MCF 10A (cell line): ENCODE measurements around the gene IL23R. TPM values are rescaled to one million over a fixed set of nuclear protein-coding genes. Genes with fewer than 3 reads are reported as not detected.

Source experiments
- BruUV-seq: library from RNA; stranded (reverse); fragments of 400-500 nt; replicated peaks from 2 replicates; lab custom pipeline; 2021; lab: Mats Ljungman, UMichigan
- CTCF ChIA-PET: fragments of 300-600 bp; sonication (Branson Sonifier 250); formaldehyde crosslinking; extraction: SDS; loops from one replicate; lab custom pipeline; 2021; ENCODE audit warnings: antibody characterized with exemption, inconsistent platforms; lab: Yijun Ruan, JAX
- POLR2A ChIA-PET: fragments of 300-600, 350-650 bp; sonication (Branson Sonifier 250); formaldehyde crosslinking; extraction: SDS; loops from one replicate; lab custom pipeline; 2020; ENCODE audit warnings: antibody characterized with exemption, inconsistent platforms; lab: Yijun Ruan, JAX
- DNase-seq: peaks from one replicate; pipeline ENCODE4 v3.0.0-alpha.2; 2018; ENCODE audit not compliant: unreplicated experiment
- H3K27ac Mint-ChIP-seq: one replicate; pipeline ENCODE4 v1.8.0; 2022; ENCODE audit warnings: mild to moderate bottlenecking, low read depth, mixed read lengths; ENCODE audit not compliant: unreplicated experiment
- H3K27me3 Mint-ChIP-seq: one replicate; pipeline ENCODE4 v1.8.0; 2022; ENCODE audit warnings: mixed read lengths; ENCODE audit not compliant: insufficient read depth, unreplicated experiment
- H3K36me3 Mint-ChIP-seq: one replicate; pipeline ENCODE4 v1.8.0; 2022; ENCODE audit warnings: mild to moderate bottlenecking, moderate library complexity, mixed read lengths; ENCODE audit not compliant: insufficient read depth, unreplicated experiment
- H3K4me1 Mint-ChIP-seq: one replicate; pipeline ENCODE4 v1.8.0; 2022; ENCODE audit warnings: mixed read lengths; ENCODE audit not compliant: insufficient read depth, unreplicated experiment
- H3K4me3 Mint-ChIP-seq: one replicate; pipeline ENCODE4 v1.8.0; 2022; ENCODE audit warnings: mild to moderate bottlenecking, moderate library complexity, mixed read lengths; ENCODE audit not compliant: unreplicated experiment
- H3K9me3 Mint-ChIP-seq: one replicate; pipeline ENCODE4 v1.8.0; 2022; ENCODE audit warnings: mixed read lengths; ENCODE audit not compliant: unreplicated experiment
- intact Hi-C: fragments of 100-400 bp; cut with micrococcal nuclease; formaldehyde crosslinking; loops from 2 replicates; pipeline ENCODE4 v1.14.1; 2022
- total RNA-seq: library from RNA; stranded (reverse); gene quantifications from 2 replicates; pipeline ENCODE4 v1.2.3, GENCODE V29; 2022
- TF ChIP-seq, protein P1 (sequence below): fragments of 200-600 bp; IDR thresholded peaks from one replicate; pipeline ENCODE4 v1.8.0; 2022; ENCODE audit warnings: antibody characterized with exemption, mild to moderate bottlenecking; ENCODE audit not compliant: unreplicated experiment

Gene IL23R
- total RNA-seq, 1 experiment from 2014 or later, result not detected

DNA sequence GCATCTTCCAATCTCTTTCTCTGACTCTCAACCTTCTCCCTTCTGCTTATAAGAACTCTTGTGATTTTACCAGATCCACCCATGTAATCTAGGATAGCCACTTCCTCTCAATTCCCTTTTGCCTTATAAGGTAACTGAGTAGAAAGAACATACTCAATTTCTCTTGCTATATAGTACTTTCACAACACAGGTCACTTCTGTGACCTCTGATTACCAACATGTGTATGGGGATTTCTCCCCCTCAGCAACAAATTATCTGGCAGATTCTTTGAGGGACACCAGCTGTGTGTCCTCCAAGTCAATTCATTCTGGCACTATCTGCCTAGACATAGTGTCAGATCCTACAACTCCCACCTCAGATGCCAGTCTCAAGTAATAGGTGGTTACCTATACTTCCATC lies 62.5 kb downstream of the IL23R start:
- CTCF ChIA-PET, result interaction anchor here (0.6 to 4.7 kb wide), 6 partner anchors 16 to 342 kb away, joined by 3 to 49 read pairs (median 5); no protein-coding TSS in a partner anchor
- no peak for DNase-seq
- TF ChIP-seq, protein P1, sequence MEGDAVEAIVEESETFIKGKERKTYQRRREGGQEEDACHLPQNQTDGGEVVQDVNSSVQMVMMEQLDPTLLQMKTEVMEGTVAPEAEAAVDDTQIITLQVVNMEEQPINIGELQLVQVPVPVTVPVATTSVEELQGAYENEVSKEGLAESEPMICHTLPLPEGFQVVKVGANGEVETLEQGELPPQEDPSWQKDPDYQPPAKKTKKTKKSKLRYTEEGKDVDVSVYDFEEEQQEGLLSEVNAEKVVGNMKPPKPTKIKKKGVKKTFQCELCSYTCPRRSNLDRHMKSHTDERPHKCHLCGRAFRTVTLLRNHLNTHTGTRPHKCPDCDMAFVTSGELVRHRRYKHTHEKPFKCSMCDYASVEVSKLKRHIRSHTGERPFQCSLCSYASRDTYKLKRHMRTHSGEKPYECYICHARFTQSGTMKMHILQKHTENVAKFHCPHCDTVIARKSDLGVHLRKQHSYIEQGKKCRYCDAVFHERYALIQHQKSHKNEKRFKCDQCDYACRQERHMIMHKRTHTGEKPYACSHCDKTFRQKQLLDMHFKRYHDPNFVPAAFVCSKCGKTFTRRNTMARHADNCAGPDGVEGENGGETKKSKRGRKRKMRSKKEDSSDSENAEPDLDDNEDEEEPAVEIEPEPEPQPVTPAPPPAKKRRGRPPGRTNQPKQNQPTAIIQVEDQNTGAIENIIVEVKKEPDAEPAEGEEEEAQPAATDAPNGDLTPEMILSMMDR, result no peak
- H3K9me3 Mint-ChIP-seq, result no peaks in the 10 kb centered on the region
- H3K4me3 Mint-ChIP-seq, result no peak overlapping the region
- no peaks in the 10 kb centered on the region for H3K36me3 Mint-ChIP-seq
- no peak overlapping the region for H3K27ac Mint-ChIP-seq
- peaks cover 12% of the 10 kb centered on the region for H3K4me1 Mint-ChIP-seq
- intact Hi-C loops, result no loop called here
- POLR2A ChIA-PET, result no interaction called here
- no TSS peak for BruUV-seq
- H3K27me3 Mint-ChIP-seq, result no peaks in the 10 kb centered on the region

DNA sequence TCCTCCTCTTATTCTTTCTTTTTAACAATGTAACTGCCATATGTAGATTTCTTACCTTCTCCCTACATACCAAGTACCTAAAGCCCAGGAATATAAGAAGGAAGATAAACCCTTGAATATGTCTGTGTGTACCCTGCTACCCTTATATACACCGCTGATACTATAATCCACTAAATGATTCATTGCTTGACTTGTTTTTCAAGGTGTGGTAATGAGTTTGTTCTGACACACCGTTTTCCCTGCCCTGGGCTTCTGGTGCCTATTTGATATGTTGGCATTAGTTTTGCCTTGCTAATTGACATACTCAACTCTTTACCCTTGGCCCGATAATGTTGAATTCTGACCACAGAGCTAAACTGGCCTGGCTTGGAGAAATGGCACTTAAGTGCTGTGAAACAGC lies 64.3 kb downstream of the IL23R start:
- TF ChIP-seq, protein P1, result no peak
- no peak overlapping the region for H3K4me3 Mint-ChIP-seq
- H3K9me3 Mint-ChIP-seq, result no peaks in the 10 kb centered on the region
- no peaks in the 10 kb centered on the region for H3K27me3 Mint-ChIP-seq
- no TSS peak for BruUV-seq
- POLR2A ChIA-PET, result interaction anchor here (1.0 kb wide), 1 partner anchor 16 kb away, joined by 3 read pairs; no protein-coding TSS in a partner anchor
- H3K27ac Mint-ChIP-seq, result no peak overlapping the region
- peak; percentile 5 for DNase-seq
- intact Hi-C loops, result no loop called here
- CTCF ChIA-PET, result interaction anchor here (0.7 to 4.7 kb wide), 8 partner anchors 9 to 273 kb away, joined by 3 to 49 read pairs (median 5); no protein-coding TSS in a partner anchor
- no peaks in the 10 kb centered on the region for H3K36me3 Mint-ChIP-seq
- H3K4me1 Mint-ChIP-seq, result peaks cover 12% of the 10 kb centered on the region

DNA sequence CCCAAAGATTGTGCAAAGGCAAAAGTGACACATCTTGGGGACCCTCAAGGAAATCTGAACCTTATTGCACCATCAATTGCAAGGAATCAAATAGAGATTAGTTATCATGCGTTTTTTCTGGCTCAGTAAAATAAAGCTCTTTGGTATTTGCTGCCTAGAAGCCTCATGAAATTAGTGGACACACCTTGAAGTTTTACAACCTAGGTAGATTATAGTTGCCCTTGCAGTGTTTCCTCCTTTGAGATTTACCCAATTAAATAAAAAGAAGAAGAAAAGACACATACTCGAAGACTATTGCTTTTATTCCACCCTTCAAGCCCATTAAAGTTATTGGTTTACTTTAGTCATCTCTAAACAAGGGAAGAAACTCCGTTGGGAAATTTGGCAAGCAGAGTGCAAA lies 70.0 kb downstream of the IL23R start:
- POLR2A ChIA-PET, result no interaction called here
- no peaks in the 10 kb centered on the region for H3K36me3 Mint-ChIP-seq
- CTCF ChIA-PET, result interaction anchor here (1.0 to 1.1 kb wide), 2 partner anchors 192 to 254 kb away, joined by 3 read pairs; no protein-coding TSS in a partner anchor
- TF ChIP-seq, protein P1, result no peak
- no peak overlapping the region for H3K4me3 Mint-ChIP-seq
- no peaks in the 10 kb centered on the region for H3K27me3 Mint-ChIP-seq
- no peaks in the 10 kb centered on the region for H3K4me1 Mint-ChIP-seq
- no peaks in the 10 kb centered on the region for H3K9me3 Mint-ChIP-seq
- intact Hi-C loops, result no loop called here
- no peak overlapping the region for H3K27ac Mint-ChIP-seq
- no TSS peak for BruUV-seq
- no peak for DNase-seq

DNA sequence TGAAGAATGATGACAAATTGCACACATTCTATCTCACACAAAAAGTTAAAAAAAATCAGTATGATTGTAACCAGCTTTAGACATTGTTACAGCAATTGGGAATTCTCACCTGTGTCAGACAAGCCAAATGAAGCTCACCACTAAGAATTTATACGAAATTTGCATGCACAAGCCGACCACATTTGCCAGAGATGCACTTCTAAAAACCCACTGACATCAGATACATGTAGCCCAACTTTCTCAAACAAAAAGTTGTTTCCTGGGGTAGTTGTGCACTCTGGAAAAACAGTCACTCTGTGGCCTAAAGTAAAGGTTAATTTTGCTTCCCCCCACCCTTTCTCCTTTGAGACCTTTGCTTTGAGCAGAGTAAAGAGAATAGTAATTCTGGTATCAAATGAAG lies 73.5 kb downstream of the IL23R start:
- CTCF ChIA-PET, result interaction anchor here (0.9 kb wide), 1 partner anchor 260 kb away, joined by 5 read pairs; no protein-coding TSS in a partner anchor
- no peaks in the 10 kb centered on the region for H3K9me3 Mint-ChIP-seq
- intact Hi-C loops, result no loop called here
- no peaks in the 10 kb centered on the region for H3K4me1 Mint-ChIP-seq
- DNase-seq, result no peak
- H3K4me3 Mint-ChIP-seq, result no peak overlapping the region
- BruUV-seq, result no TSS peak
- no peak overlapping the region for H3K27ac Mint-ChIP-seq
- POLR2A ChIA-PET, result no interaction called here
- TF ChIP-seq, protein P1, result no peak
- H3K36me3 Mint-ChIP-seq, result no peaks in the 10 kb centered on the region
- no peaks in the 10 kb centered on the region for H3K27me3 Mint-ChIP-seq
